ENCODE results near the gene LRRC61.

The LRRC61 gene

GRCh38 chr7:150333659-150334058 is 10.5 kb downstream of the LRRC61 start:
- DNase-seq = no peak

- no peak for DNase-seq
Measured at GRCh38 chr7:150334108-150334507, 11.0 kb downstream of the LRRC61 start.

GRCh38 chr7:150335108-150335773 is 12.1 kb downstream of the LRRC61 start:
- no peak for DNase-seq

GRCh38 chr7:150335774-150336112 is 12.6 kb downstream of the LRRC61 start:
- DNase-seq = no peak

GRCh38 chr7:150336746-150337145 is 13.6 kb downstream of the LRRC61 start:
- no peak for DNase-seq

GRCh38 chr7:150337179-150337578 is 14.0 kb downstream of the LRRC61 start:
- no peak for DNase-seq

GRCh38 chr7:150337659-150338081 is 14.5 kb downstream of the LRRC61 start:
- no peak for DNase-seq

- DNase-seq = no peak
Measured at GRCh38 chr7:150338166-150338829, 15.1 kb downstream of the LRRC61 start.

- no peak for DNase-seq
Measured at GRCh38 chr7:150339409-150339809, 16.3 kb downstream of the LRRC61 start.

GRCh38 chr7:150340024-150340749 is 17.0 kb downstream of the LRRC61 start:
- no peak for DNase-seq

- no peak for DNase-seq
Measured at GRCh38 chr7:150340875-150341262, 17.7 kb downstream of the LRRC61 start.

- no peak for DNase-seq
Measured at GRCh38 chr7:150341263-150342120, 18.3 kb downstream of the LRRC61 start, which contains the start of gene RARRES2. Gene RARRES2 (minus strand): TSS chr7:150341629. CDS start chr7:150340609, 1,020 bp downstream.

GRCh38 chr7:150342121-150342408 is 18.9 kb downstream of the LRRC61 start:
- no peak for DNase-seq

- no peak for DNase-seq
Measured at GRCh38 chr7:150343225-150343624, 20.1 kb downstream of the LRRC61 start.

- DNase-seq = no peak
Measured at GRCh38 chr7:150344299-150344698, 21.1 kb downstream of the LRRC61 start.

- no peak for DNase-seq
Measured at GRCh38 chr7:150345012-150345411, 21.9 kb downstream of the LRRC61 start.

GRCh38 chr7:150346922-150347321 is 23.8 kb downstream of the LRRC61 start:
- no peak for DNase-seq

- no peak for DNase-seq
Measured at GRCh38 chr7:150351587-150352194, 28.5 kb downstream of the LRRC61 start.

- DNase-seq = no peak
Measured at GRCh38 chr7:150355666-150356059, 32.5 kb downstream of the LRRC61 start.

GRCh38 chr7:150356265-150356897 is 33.2 kb downstream of the LRRC61 start:
- DNase-seq = no peak

- DNase-seq = peak; percentile 50
Measured at GRCh38 chr7:150357270-150357669, 34.1 kb downstream of the LRRC61 start.

- no peak for DNase-seq
Measured at GRCh38 chr7:150357771-150358427, 34.7 kb downstream of the LRRC61 start.
